GM23338 (cell line): ENCODE measurements around the gene FOXP1. TPM values are rescaled to one million over a fixed set of nuclear protein-coding genes. Genes with fewer than 3 reads are reported as not detected.

Experiments
- CREB1 ChIP-seq: fragments of 250-450 bp; sonication (Bioruptor Pico); IDR thresholded peaks from 2 replicates; pipeline ENCODE4 v1.5.0; 2020; ENCODE audit warnings: low read depth, mild to moderate bottlenecking, moderate library complexity
- ETS1 ChIP-seq: IDR thresholded peaks from 2 replicates; pipeline ENCODE4 v1.6.1; 2016; ENCODE audit warnings: antibody characterized with exemption
- EZH2 ChIP-seq: fragments of 200-600 bp; sonication (generic); IDR thresholded peaks from one replicate; pipeline ENCODE4 v1.8.0; 2017; ENCODE audit warnings: antibody characterized with exemption, mild to moderate bottlenecking, low read depth; ENCODE audit not compliant: unreplicated experiment
- NANOG ChIP-seq: IDR thresholded peaks from 2 replicates; pipeline ENCODE4 v1.6.1; 2016; ENCODE audit warnings: antibody characterized with exemption, borderline replicate concordance
- REST ChIP-seq: IDR thresholded peaks from one replicate; pipeline ENCODE4 v1.6.1; 2018; ENCODE audit warnings: antibody characterized with exemption; ENCODE audit not compliant: unreplicated experiment
- STAT1 ChIP-seq: IDR thresholded peaks from one replicate; pipeline ENCODE4 v1.6.1; 2016; ENCODE audit warnings: antibody characterized with exemption; ENCODE audit not compliant: unreplicated experiment
- ZNF114 ChIP-seq: fragments of 250-450 bp; sonication (Bioruptor Pico); IDR thresholded peaks from 2 replicates; pipeline ENCODE4 v1.5.0; 2020; ENCODE audit warnings: mild to moderate bottlenecking, moderate library complexity
- ZNF331 ChIP-seq: fragments of 250-450 bp; sonication (Bioruptor Pico); IDR thresholded peaks from 2 replicates; pipeline ENCODE4 v1.5.0; 2020; ENCODE audit warnings: low read depth, mild to moderate bottlenecking, moderate library complexity
- ZNF462 ChIP-seq: fragments of 250-450 bp; sonication (Bioruptor Pico); IDR thresholded peaks from 2 replicates; pipeline ENCODE4 v1.5.0; 2020; ENCODE audit warnings: mild to moderate bottlenecking, moderate library complexity
- polyA plus RNA-seq: library from polyadenylated mRNA; unstranded; fragments of >200 nt; fragmentation: Nextera tagmentation; extraction: Ambion mirVana; gene quantifications from 2 replicates; pipeline ENCODE4 v1.2.1, GENCODE V29; 2016
- total RNA-seq: library from RNA; depleted of rRNA; stranded (reverse); fragments of >200 nt; shearing (Covaris generic); gene quantifications from 2 replicates; pipeline ENCODE4 v1.2.3, GENCODE V29; 2014

The FOXP1 gene
- total and polyA plus RNA-seq, 2 experiments from 2014 or later: 32.9 to 35.5 TPM

GRCh38 chr3:71369701-71370391, 213.7 kb downstream of the FOXP1 start (continued):
- no peak for TF ChIP-seq ZNF462 (CRISPR knock-in tag)
- TF ChIP-seq REST: no peak
- no peak for TF ChIP-seq EZH2
- TF ChIP-seq NANOG: no peak
- TF ChIP-seq STAT1: no peak
- no peak for TF ChIP-seq ZNF114 (CRISPR knock-in tag)
- no peak for TF ChIP-seq ETS1
- TF ChIP-seq CREB1 (CRISPR knock-in tag): no peak
- TF ChIP-seq ZNF331 (CRISPR knock-in tag): no peak
